Measurements from ENCODE around the gene INTS2. TPM values are rescaled to one million over a fixed set of nuclear protein-coding genes. Genes with fewer than 3 reads are reported as not detected.

Gene INTS2
- total RNA-seq, 1 experiment from 2014 or later: 20.8 TPM

DNA sequence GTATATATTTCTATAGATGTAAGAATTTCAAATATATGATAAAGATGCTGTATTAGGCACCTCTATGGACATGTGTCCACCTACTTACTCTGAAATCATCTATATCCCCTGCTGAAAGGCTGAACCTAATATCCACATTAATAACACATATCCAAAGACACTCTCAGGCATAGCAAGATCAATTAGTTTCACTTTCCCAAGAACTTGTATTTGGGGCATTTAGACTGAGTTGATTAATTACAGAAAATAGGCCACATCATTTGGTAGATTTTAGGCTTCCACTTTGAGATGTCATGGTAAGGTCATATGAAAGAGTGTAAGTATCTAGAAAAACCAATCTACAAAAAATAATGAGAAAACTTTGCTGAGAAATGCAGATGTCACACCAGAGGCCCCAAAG lies 109.6 kb downstream of the INTS2 start:
- no peaks in the 10 kb centered on the region for H3K27me3 Mint-ChIP-seq (ENCODE audit: low read depth)
- Histone ChIP-seq H2BK5ac (ENCODE audit: insufficient read length, low read length) (no peak overlapping the region), H3K27me3 (ENCODE audit: insufficient read depth, low read length) (no peaks in the 10 kb centered on the region), H2BK120ac (ENCODE audit: low read depth, low read length, poor library complexity, severe bottlenecking) (no peak overlapping the region), H3K4me1 (ENCODE audit: insufficient read depth, low read length) (no peaks in the 10 kb centered on the region), H3T11ph (ENCODE audit: low read length) (no peak overlapping the region), H2AK5ac (ENCODE audit: insufficient read length, low read length) (no peak overlapping the region), H4K91ac (ENCODE audit: insufficient read length, low read depth, low read length) (no peak overlapping the region), H4K20me1 (ENCODE audit: control insufficient read depth, insufficient read depth, insufficient read length) (no peaks in the 10 kb centered on the region), H3K14ac (ENCODE audit: insufficient read depth, low read length) (no peak overlapping the region), H3K27ac (ENCODE audit: insufficient read length, low read depth, low read length) (no peak overlapping the region), H2BK20ac (ENCODE audit: low read depth, low read length, poor library complexity, severe bottlenecking) (no peak overlapping the region), H4K8ac (replicated peaks; ENCODE audit: insufficient read length, low read depth, low read length) (no peak overlapping the region), H3K23ac (ENCODE audit: insufficient read length, low read depth, low read length) (no peak overlapping the region), H3K79me2 (ENCODE audit: insufficient read depth, low read length) (no peaks in the 10 kb centered on the region), H3K4ac (ENCODE audit: low read depth, low read length) (no peak overlapping the region), H3K9ac (ENCODE audit: extremely low read depth, insufficient read length, low read length) (no peak overlapping the region), H3K18ac (ENCODE audit: insufficient read length, low read depth, low read length) (no peak overlapping the region), H2BK12ac (ENCODE audit: insufficient read length, low read depth, low read length) (no peak overlapping the region), H3K23me2 (ENCODE audit: insufficient read length, low read depth, low read length, poor library complexity, severe bottlenecking) (no peaks in the 10 kb centered on the region), H2AFZ (ENCODE audit: low read length) (no peak overlapping the region), H2BK15ac (ENCODE audit: low read depth, low read length) (no peak overlapping the region), H3K4me2 (ENCODE audit: insufficient read depth, insufficient read length, low read length) (no peak overlapping the region), H3K56ac (ENCODE audit: insufficient read length, low read depth, low read length) (no peak overlapping the region), H3K9me3 (ENCODE audit: control insufficient read depth, low read depth, low read length) (no peaks in the 10 kb centered on the region), H4K5ac (ENCODE audit: insufficient read length, low read depth, low read length) (no peak overlapping the region), H3K79me1 (ENCODE audit: insufficient read depth, low read depth, low read length, poor library complexity, severe bottlenecking) (no peaks in the 10 kb centered on the region)
- H3K4me1 Mint-ChIP-seq: no peaks in the 10 kb centered on the region
- no peak for TF ChIP-seq CTCF (conservative IDR thresholded peaks at IDR 0.05)
- H3K36me3 Mint-ChIP-seq (ENCODE audit: insufficient read depth in 1 of 3, low read depth in 3 of 3): peaks cover 11 to 28% (median 25%) of the 10 kb centered on the region in 3 experiments
- DNase-seq: no peak
- peaks cover 0 to 2% of the 10 kb centered on the region in 2 experiments; a peak in 2 of 5 replicates for H3K9me3 Mint-ChIP-seq
- H3K27ac Mint-ChIP-seq: no peak overlapping the region
- H3K4me3 Mint-ChIP-seq: no peak overlapping the region
